IMR-90 (cell line): Measurements from ENCODE around the gene ELMOD3.

Experiments used
- BHLHE40 ChIP-seq: fragments of 150-350 bp; IDR thresholded peaks from 2 replicates; pipeline ENCODE4 v1.6.1; 2016; ENCODE audit warnings: mild to moderate bottlenecking, low read depth, low read length
- CEBPB ChIP-seq: IDR thresholded peaks from 2 replicates; pipeline ENCODE4 v1.6.1; 2012; ENCODE audit warnings: low read depth, low read length, improper control_type of control experiment
- FOS ChIP-seq: fragments of 150-350 bp; IDR thresholded peaks from 2 replicates; pipeline ENCODE4 v1.6.1; 2016; ENCODE audit warnings: low read depth, low read length
- MAFK ChIP-seq: IDR thresholded peaks from 2 replicates; pipeline ENCODE4 v1.6.1; 2012; ENCODE audit warnings: low read depth, low read length, improper control_type of control experiment
- MAZ ChIP-seq: IDR thresholded peaks from 2 replicates; pipeline ENCODE4 v1.6.1; 2012; ENCODE audit warnings: low read depth, mild to moderate bottlenecking, low read length, improper control_type of control experiment, moderate library complexity, borderline replicate concordance
- POLR2A ChIP-seq: IDR thresholded peaks from 2 replicates; pipeline ENCODE4 v1.6.1; 2012; ENCODE audit warnings: mild to moderate bottlenecking, low read depth, low read length
- RAD21 ChIP-seq: IDR thresholded peaks from 2 replicates; pipeline ENCODE4 v1.6.1; 2012; ENCODE audit warnings: low read length, improper control_type of control experiment
- RFX5 ChIP-seq: IDR thresholded peaks from 2 replicates; pipeline ENCODE4 v1.8.0; 2012; ENCODE audit warnings: low read depth, mild to moderate bottlenecking, low read length, moderate library complexity
- SMC3 ChIP-seq: fragments of 150-350 bp; IDR thresholded peaks from 2 replicates; pipeline ENCODE4 v1.6.1; 2016; ENCODE audit warnings: low read depth, mild to moderate bottlenecking, antibody characterized with exemption, low read length, moderate library complexity
- USF2 ChIP-seq: fragments of 150-350 bp; IDR thresholded peaks from 2 replicates; pipeline ENCODE4 v1.6.1; 2017; ENCODE audit warnings: mild to moderate bottlenecking, antibody characterized with exemption, low read length, low read depth
- TF ChIP-seq, protein P1 (sequence below): conservative IDR thresholded peaks from 2 replicates; pipeline ENCODE4 v1.5.1; 2012; ENCODE audit warnings: mild to moderate bottlenecking, low read depth, low read length, improper control_type of control experiment

DNA sequence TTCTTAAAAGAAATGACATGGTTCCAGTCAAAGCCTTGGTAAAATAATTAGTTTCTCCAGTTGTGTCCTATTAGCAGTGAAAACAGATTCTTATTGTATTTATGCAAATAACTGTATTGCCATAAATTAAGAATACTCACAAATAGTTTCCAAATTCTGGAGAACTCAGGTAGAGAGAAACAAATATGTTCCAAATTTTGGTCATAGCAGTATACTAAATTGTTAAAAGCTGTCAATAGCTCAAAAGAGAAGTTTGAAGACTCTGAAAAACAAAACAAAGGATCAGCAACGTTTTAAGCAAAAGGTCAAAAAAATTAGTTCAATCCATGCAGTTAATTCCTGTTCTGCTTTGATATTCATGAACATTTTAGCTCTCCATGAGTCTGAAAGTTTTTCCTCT lies 25.5 kb downstream of the ELMOD3 start:
- TF ChIP-seq CEBPB (no peak), POLR2A (no peak), RAD21 (no peak), BHLHE40 (no peak), RFX5 (no peak), USF2 (no peak), MAZ (no peak), FOS (no peak), MAFK (no peak), SMC3 (no peak)
- TF ChIP-seq, protein P1, sequence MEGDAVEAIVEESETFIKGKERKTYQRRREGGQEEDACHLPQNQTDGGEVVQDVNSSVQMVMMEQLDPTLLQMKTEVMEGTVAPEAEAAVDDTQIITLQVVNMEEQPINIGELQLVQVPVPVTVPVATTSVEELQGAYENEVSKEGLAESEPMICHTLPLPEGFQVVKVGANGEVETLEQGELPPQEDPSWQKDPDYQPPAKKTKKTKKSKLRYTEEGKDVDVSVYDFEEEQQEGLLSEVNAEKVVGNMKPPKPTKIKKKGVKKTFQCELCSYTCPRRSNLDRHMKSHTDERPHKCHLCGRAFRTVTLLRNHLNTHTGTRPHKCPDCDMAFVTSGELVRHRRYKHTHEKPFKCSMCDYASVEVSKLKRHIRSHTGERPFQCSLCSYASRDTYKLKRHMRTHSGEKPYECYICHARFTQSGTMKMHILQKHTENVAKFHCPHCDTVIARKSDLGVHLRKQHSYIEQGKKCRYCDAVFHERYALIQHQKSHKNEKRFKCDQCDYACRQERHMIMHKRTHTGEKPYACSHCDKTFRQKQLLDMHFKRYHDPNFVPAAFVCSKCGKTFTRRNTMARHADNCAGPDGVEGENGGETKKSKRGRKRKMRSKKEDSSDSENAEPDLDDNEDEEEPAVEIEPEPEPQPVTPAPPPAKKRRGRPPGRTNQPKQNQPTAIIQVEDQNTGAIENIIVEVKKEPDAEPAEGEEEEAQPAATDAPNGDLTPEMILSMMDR, result no peak
